ENCODE measurements around the gene NLRC5. TPM values are rescaled to one million over a fixed set of nuclear protein-coding genes. Genes with fewer than 3 reads are reported as not detected.

NLRC5 gene
- total RNA-seq, 4 donors from 2014 or later: 11.1 to 39.7 (median 16.3) TPM

DNA sequence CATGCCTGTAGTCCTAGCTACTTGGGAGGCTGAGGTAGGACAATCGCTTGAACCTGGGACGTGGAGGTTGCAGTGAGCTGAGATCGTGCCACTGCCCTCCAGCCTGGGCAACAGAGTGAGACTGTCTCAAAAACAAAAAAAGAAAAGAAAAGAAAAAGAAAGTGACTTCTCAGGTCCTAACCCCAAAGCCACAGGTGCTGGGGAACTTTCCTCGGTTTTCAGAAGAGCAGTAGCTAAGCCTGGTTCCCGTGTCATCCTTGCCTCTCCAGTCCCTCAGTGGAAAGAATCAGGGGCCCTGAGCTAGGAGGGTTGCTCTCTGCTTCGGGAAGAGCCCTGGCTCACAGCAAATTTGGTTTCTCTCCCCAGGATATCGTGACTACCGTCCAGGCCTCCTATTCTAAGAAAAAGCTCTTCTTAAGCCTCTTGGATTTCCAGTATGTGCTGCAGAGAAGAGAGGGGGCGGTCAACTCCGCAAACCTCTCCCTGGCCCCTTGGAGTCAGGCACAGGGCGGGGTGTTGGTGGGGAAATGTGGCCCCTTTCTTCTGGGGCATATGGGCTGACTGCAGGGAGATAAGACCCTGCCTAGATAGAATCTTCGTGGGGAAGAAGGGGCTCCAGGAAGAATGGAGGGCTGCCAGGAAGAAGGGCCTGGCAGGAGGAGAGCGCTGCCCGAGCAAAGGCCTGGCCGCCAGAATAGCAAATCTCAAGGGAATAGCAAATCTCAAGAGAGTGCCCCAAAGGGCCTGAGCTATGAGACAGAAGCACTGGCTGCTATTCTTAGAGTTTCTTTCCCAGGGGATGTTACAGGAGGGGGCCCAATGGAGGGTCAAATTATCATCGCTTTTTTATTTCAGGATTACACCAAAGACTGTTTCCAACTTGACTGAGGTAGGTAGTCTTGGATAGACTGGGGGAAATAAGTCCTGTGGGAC, 8.3 kb upstream of the NLRC5 start:
- no peak for ATAC-seq
- TF ChIP-seq CTCF (IDR thresholded peaks at IDR 0.05) (no peak), POLR2AphosphoS5 (IDR thresholded peaks at IDR 0.05) (no peak), EP300 (IDR thresholded peaks at IDR 0.05) (no peak), POLR2A (IDR thresholded peaks at IDR 0.05) (no peak)
- Histone ChIP-seq H3K27ac (no peak overlapping the region), H3K4me1 (peaks cover 0 to 15% (median 3%) of the 10 kb centered on the region in 3 donors), H3K27me3 (no peaks in the 10 kb centered on the region), H3K36me3 (no peaks in the 10 kb centered on the region), H3K9me3 (no peaks in the 10 kb centered on the region), H3K4me3 (no peak overlapping the region)
- WGBS, 2 donors (ENCODE audit: low coverage in 1 of 2): 71 to 86% methylated on average over 6 to 13 of the region's 16 CpGs

DNA sequence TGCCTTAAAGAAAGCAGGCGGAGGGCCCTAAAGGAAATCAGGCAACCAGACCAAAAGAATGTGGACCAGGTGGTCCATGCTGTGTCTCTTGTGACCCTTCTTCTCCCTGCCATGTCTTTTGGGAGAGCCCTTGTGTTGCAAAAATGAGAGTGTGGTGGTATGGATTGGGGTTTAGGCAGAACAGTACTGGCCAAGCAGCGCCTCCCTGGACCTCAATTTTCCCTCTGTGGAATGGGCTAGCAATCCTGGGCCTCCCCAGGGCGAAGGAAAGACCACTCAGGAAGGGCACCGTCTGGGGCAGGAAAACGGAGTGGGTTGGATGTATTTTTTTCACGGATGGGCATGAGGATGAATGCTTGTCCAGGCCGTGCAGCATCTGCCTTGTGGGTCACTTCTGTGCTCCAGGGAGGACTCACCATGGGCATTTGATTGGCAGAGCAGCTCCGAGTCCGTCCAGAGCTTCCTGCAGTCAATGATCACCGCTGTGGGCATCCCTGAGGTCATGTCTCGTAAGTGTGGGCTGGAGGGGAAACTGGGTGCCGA, 7.6 kb upstream of the NLRC5 start:
- WGBS, 2 donors (ENCODE audit: low coverage in 1 of 2): 97% methylated on average over 5 of the region's 12 CpGs; no CpG with 5 or more reads in 1 of the 2 donors
- Histone ChIP-seq H3K4me3 (no peak overlapping the region), H3K36me3 (no peaks in the 10 kb centered on the region), H3K27me3 (no peaks in the 10 kb centered on the region), H3K9me3 (no peaks in the 10 kb centered on the region), H3K27ac (no peak overlapping the region), H3K4me1 (peaks cover 0 to 22% (median 7%) of the 10 kb centered on the region in 3 donors)
- TF ChIP-seq EP300 (IDR thresholded peaks at IDR 0.05) (no peak), CTCF (IDR thresholded peaks at IDR 0.05) (no peak), POLR2A (IDR thresholded peaks at IDR 0.05) (no peak)
- no peak for ATAC-seq

DNA sequence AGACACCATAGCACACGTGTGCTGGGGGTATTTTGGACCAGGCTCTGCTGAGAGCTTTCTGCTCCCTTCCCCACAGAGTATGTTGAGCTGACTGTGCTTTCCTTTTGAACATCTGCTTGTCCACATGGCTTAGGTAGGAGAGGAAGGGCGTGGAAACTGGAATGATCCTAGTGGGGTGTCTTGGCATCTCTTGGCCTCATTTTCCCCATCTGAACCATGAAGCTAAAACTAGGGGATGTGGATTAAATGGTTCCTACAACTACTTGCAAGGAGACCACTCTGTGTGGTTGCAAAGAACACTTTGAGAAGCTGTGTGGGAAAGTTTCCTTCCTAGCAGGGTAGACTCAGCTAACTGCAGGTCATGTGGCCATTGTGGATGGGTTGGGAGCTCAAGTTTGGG, 6.7 kb upstream of the NLRC5 start:
- no peak overlapping the region for H3K27ac ChIP-seq
- H3K36me3 ChIP-seq: no peaks in the 10 kb centered on the region
- no peak for TF ChIP-seq EP300 (IDR thresholded peaks at IDR 0.05)
- TF ChIP-seq CTCF (IDR thresholded peaks at IDR 0.05): no peak
- no peak for TF ChIP-seq POLR2A (IDR thresholded peaks at IDR 0.05)
- no peak for TF ChIP-seq POLR2AphosphoS5 (IDR thresholded peaks at IDR 0.05)
- 92 to 100% methylated on average over 1 to 2 of the region's 2 CpGs for WGBS, 2 donors (ENCODE audit: low coverage in 1 of 2)
- H3K9me3 ChIP-seq: no peaks in the 10 kb centered on the region
- H3K4me3 ChIP-seq: no peak overlapping the region
- no peaks in the 10 kb centered on the region for H3K27me3 ChIP-seq
- ATAC-seq: no peak
- peaks cover 0 to 31% (median 7%) of the 10 kb centered on the region in 3 donors for H3K4me1 ChIP-seq

DNA sequence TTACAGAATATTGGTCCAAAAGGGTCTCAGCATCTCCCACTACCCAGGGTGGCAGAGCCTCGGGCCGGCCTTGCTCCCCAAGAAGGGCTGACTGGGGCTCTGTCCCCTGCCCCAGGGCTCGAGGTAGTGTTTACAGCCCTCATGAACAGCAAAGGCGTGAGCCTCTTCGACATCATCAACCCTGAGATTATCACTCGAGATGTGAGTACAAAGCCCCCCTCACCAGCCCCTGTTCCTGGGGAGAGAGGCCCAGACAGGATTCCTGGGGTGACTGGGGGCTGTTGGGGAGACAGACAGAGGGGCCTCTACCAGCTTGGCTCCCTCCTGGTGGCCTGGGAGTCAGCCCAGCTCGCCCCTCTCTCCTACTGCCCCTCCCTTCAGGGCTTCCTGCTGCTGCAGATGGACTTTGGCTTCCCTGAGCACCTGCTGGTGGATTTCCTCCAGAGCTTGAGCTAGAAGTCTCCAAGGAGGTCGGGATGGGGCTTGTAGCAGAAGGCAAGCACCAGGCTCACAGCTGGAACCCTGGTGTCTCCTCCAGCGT, 6.1 kb upstream of the NLRC5 start:
- WGBS, 2 donors (ENCODE audit: low coverage in 1 of 2): 90% methylated on average over 2 of the region's 9 CpGs; no CpG with 5 or more reads in 1 of the 2 donors
- Histone ChIP-seq H3K9me3 (no peaks in the 10 kb centered on the region), H3K36me3 (no peaks in the 10 kb centered on the region), H3K4me3 (no peak overlapping the region), H3K27ac (no peak overlapping the region), H3K4me1 (peaks cover 0 to 37% (median 8%) of the 10 kb centered on the region in 3 donors), H3K27me3 (no peaks in the 10 kb centered on the region)
- no peak for TF ChIP-seq EP300 (IDR thresholded peaks at IDR 0.05)
- TF ChIP-seq CTCF (IDR thresholded peaks at IDR 0.05): no peak
- no peak for TF ChIP-seq POLR2AphosphoS5 (IDR thresholded peaks at IDR 0.05)
- no peak for TF ChIP-seq POLR2A (IDR thresholded peaks at IDR 0.05)
- ATAC-seq: no peak
